Memory B cell (primary cell): ENCODE measurements around the gene ATP9B.
A peak's percentile ranks its signal among the peaks of the same experiment; 100 is the strongest.

Source experiments
- ATAC-seq: fragments of 150-1000 bp; cut with Tn5 transposase; 2 replicates; pipeline ENCODE4 v1.10.0; 2021; ENCODE audit warnings: low read depth, mild to moderate bottlenecking, moderate library complexity
- DNase-seq, 2 donors: peaks; one replicate each; pipeline ENCODE4 v3.0.0; 2022; ENCODE audit warnings: low spot score in 2 of 2
- H3K27ac Mint-ChIP-seq: one replicate; pipeline ENCODE4 v1.8.0; 2022; ENCODE audit warnings: mild to moderate bottlenecking, moderate library complexity, mixed read lengths
- H3K27me3 Mint-ChIP-seq: one replicate; pipeline ENCODE4 v1.8.0; 2022; ENCODE audit warnings: mixed read lengths
- H3K36me3 Mint-ChIP-seq: one replicate; pipeline ENCODE4 v1.8.0; 2022; ENCODE audit warnings: mild to moderate bottlenecking, mixed read lengths
- H3K4me1 Mint-ChIP-seq: one replicate; pipeline ENCODE4 v1.8.0; 2022; ENCODE audit warnings: mixed read lengths
- H3K4me3 Mint-ChIP-seq: one replicate; pipeline ENCODE4 v1.8.0; 2022; ENCODE audit warnings: mild to moderate bottlenecking, moderate library complexity, mixed read lengths
- H3K9me3 Mint-ChIP-seq: one replicate; pipeline ENCODE4 v1.8.0; 2022; ENCODE audit warnings: mixed read lengths

ATP9B gene

DNA sequence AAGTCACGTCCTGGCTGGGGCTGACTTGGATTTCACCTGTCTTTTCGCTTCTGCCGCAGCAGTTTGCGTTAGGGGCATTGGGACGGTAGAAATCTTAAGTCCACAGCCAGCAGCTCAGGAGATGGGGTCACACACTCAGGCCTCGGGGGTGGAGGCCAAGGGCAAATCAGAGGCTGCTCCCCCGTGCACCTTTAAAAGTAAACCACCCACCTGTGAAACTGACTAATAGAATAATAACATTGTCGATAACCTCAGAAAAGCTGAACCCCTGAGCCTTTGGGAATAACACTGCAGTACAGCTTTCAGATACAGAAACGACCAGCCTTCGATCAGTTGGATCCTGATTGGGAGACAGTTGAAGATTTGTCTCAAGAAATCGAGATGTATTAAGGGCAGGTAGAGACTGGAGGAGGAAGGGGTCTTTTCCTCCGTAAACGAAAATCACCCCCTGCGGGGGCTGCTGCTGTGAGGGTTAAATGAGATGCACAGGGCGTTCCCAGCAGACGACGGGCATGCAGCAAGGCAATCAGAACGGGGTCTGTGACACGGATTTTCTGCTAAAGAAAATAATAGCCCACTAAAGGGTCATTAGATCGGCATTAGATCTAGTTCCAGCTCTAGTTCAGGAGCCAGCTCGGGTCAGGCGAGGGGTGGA, 310.2 kb downstream of the ATP9B start:
- DNase-seq (no peak), ATAC-seq (no peak)
- Mint-ChIP-seq H3K4me1 (peaks cover 16% of the 10 kb centered on the region), H3K9me3 (no peaks in the 10 kb centered on the region), H3K4me3 (no peak overlapping the region), H3K36me3 (peaks cover 8% of the 10 kb centered on the region), H3K27ac (peak overlapping the region; percentile 71), H3K27me3 (no peaks in the 10 kb centered on the region)

GRCh38 chr18:79379931-79380815, 311.0 kb downstream of the ATP9B start:
- DNase-seq (no peak), ATAC-seq (no peak)
- no peaks in the 10 kb centered on the region for H3K9me3 Mint-ChIP-seq
- H3K27ac Mint-ChIP-seq = no peak overlapping the region
- peaks cover 11% of the 10 kb centered on the region for H3K4me1 Mint-ChIP-seq
- no peaks in the 10 kb centered on the region for H3K27me3 Mint-ChIP-seq
- H3K4me3 Mint-ChIP-seq = no peak overlapping the region
- peaks cover 8% of the 10 kb centered on the region for H3K36me3 Mint-ChIP-seq

GRCh38 chr18:79380816-79381806, 311.9 kb downstream of the ATP9B start:
- peaks cover 12% of the 10 kb centered on the region for H3K4me1 Mint-ChIP-seq
- DNase-seq (peak in 1 of 2 donors; percentile 80), ATAC-seq (peak; percentile 37)
- peaks cover 8% of the 10 kb centered on the region for H3K36me3 Mint-ChIP-seq
- H3K9me3 Mint-ChIP-seq = no peaks in the 10 kb centered on the region
- no peak overlapping the region for H3K27ac Mint-ChIP-seq
- no peak overlapping the region for H3K4me3 Mint-ChIP-seq
- H3K27me3 Mint-ChIP-seq = no peaks in the 10 kb centered on the region

DNA sequence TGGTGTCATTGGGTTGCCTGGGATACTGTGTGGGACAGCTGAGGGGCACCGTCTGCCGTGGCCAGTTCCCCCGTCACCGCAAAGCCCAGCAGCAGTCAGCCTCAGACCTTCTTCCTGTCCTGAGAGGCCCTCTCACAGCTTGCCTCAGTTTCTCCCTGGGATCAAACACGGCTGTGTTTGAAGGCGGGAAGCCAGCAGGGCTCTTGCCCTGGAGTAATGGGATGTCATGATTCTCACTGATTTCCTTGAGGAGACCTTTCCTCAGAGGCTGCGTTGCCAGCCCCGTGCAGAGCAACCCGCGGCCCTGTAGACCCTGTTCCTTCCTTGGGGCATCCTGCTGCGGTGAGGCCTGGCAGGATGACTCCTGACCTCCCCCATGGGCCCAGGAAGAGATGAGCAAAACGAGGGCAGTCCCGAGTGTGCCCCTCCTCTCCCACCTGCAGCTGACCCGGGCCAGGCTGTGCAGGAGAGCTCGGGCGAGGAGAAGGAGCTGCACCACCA, 312.7 kb downstream of the ATP9B start:
- Mint-ChIP-seq H3K27me3 (no peaks in the 10 kb centered on the region), H3K4me3 (no peak overlapping the region), H3K4me1 (peaks cover 15% of the 10 kb centered on the region), H3K27ac (no peak overlapping the region), H3K9me3 (no peaks in the 10 kb centered on the region), H3K36me3 (peaks cover 7% of the 10 kb centered on the region)
- ATAC-seq (no peak), DNase-seq (no peak)

DNA sequence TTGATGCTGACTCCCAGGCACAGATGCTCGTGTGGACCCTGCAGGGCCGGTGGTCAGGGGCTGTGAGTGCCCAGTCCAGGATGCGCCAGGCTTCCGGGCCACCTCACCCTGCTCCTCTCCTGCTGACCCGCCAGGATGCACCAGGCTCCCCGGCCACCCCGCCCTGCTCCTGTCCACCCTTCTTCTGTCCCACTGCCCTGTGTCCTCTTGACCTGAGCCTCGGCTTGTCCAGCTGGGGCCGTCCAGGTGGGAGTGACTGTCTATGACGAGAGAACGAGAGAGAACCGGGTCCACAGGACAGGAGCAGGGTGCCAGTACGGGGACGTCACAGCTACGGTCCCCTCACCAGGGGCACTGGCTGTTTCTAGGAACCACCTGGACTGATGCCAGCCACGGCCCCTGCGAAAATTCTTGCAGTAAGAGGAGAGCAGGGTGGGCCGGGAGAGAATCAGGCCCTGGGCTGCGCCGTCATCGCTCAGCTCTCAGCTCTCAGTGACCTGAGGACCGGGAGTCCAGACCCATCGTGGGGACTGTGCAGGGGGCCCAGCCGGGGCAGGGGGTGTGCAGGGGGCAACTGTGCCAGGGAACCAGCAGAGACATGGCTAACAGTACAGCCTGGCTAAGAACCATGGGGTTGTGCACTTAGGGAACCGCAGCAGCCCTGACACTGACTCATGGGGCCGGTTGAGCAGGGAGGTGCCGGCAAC, 313.6 kb downstream of the ATP9B start:
- Mint-ChIP-seq H3K9me3 (no peaks in the 10 kb centered on the region), H3K27me3 (no peaks in the 10 kb centered on the region), H3K36me3 (peaks cover 8% of the 10 kb centered on the region), H3K4me3 (no peak overlapping the region), H3K27ac (no peak overlapping the region), H3K4me1 (peaks cover 18% of the 10 kb centered on the region)
- ATAC-seq (no peak), DNase-seq (no peak)

GRCh38 chr18:79383388-79384056, 314.3 kb downstream of the ATP9B start:
- Mint-ChIP-seq H3K9me3 (no peaks in the 10 kb centered on the region), H3K27ac (no peak overlapping the region), H3K36me3 (peaks cover 5% of the 10 kb centered on the region), H3K4me3 (no peak overlapping the region), H3K4me1 (peaks cover 20% of the 10 kb centered on the region), H3K27me3 (peaks cover under 1% of the 10 kb centered on the region)
- ATAC-seq (no peak), DNase-seq (no peak)

GRCh38 chr18:79384151-79384807, 315.1 kb downstream of the ATP9B start:
- peaks cover 17% of the 10 kb centered on the region for H3K4me1 Mint-ChIP-seq
- H3K36me3 Mint-ChIP-seq = peaks cover 2% of the 10 kb centered on the region
- H3K9me3 Mint-ChIP-seq = no peaks in the 10 kb centered on the region
- no peak for ATAC-seq
- DNase-seq = no peak
- H3K4me3 Mint-ChIP-seq = no peak overlapping the region
- no peak overlapping the region for H3K27ac Mint-ChIP-seq
- peaks cover 1% of the 10 kb centered on the region for H3K27me3 Mint-ChIP-seq

GRCh38 chr18:79384834-79385233, 315.6 kb downstream of the ATP9B start:
- no peak overlapping the region for H3K4me3 Mint-ChIP-seq
- H3K27ac Mint-ChIP-seq = no peak overlapping the region
- DNase-seq (no peak), ATAC-seq (no peak)
- H3K4me1 Mint-ChIP-seq = peaks cover 17% of the 10 kb centered on the region
- peaks cover 2% of the 10 kb centered on the region for H3K36me3 Mint-ChIP-seq
- H3K9me3 Mint-ChIP-seq = no peaks in the 10 kb centered on the region
- peaks cover 1% of the 10 kb centered on the region for H3K27me3 Mint-ChIP-seq

DNA sequence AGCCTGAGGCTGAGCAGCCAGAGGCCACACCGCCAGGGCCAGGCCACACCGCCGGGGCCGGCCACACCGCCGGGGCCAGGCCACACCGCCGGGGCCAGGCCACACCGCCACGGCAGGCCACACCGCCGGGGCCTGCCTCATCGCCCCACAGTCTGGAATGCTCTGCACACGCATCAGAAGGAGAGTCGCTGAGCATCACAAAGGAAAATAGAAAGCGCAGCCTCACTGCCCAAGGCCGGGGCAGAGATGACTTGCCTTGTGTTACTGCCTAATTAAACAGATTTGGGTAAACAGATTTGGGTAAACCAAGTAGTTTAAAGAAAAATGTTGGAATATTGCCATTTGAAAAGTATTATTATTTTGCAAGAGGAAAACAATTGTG, 316.1 kb downstream of the ATP9B start:
- H3K27me3 Mint-ChIP-seq = peaks cover 1% of the 10 kb centered on the region
- H3K4me1 Mint-ChIP-seq = peaks cover 17% of the 10 kb centered on the region
- ATAC-seq = no peak
- no peaks in the 10 kb centered on the region for H3K9me3 Mint-ChIP-seq
- peaks cover 2% of the 10 kb centered on the region for H3K36me3 Mint-ChIP-seq
- H3K27ac Mint-ChIP-seq = no peak overlapping the region
- no peak for DNase-seq
- H3K4me3 Mint-ChIP-seq = no peak overlapping the region

DNA sequence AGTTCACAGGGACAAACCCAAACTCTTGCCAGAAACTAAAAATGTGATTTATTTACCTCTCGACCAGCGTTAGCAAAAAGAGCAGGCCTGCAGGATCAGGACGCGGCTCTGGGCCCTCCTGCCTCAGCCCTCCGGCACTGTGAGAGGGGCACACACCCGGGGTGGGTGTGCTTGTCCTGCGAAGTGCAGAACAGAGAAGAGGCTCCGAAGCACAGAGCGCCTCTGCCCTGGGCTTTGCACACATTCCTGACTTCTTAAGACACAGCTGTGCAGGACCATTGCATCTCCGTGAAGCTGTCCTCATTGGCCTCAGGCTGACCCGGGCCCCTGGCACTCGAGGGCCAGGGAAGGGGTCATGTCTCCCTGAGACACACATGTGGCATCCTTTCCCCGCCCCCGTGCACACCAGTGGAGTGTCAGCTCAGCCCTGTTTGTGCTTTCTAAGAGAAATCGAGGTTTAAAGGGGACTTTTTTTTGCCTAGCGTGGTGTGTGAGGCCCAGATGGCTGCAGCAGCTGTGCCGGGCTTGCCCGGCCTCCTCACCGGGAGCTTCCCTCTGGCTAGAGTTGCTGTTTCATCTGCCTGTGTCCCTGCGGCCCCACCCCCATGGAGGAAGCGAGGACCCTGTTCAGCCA, 316.6 kb downstream of the ATP9B start:
- Mint-ChIP-seq H3K36me3 (peaks cover 2% of the 10 kb centered on the region), H3K9me3 (no peaks in the 10 kb centered on the region), H3K4me3 (no peak overlapping the region), H3K27me3 (peaks cover 1% of the 10 kb centered on the region), H3K4me1 (peaks cover 17% of the 10 kb centered on the region), H3K27ac (no peak overlapping the region)
- ATAC-seq = no peak
- no peak for DNase-seq

DNA sequence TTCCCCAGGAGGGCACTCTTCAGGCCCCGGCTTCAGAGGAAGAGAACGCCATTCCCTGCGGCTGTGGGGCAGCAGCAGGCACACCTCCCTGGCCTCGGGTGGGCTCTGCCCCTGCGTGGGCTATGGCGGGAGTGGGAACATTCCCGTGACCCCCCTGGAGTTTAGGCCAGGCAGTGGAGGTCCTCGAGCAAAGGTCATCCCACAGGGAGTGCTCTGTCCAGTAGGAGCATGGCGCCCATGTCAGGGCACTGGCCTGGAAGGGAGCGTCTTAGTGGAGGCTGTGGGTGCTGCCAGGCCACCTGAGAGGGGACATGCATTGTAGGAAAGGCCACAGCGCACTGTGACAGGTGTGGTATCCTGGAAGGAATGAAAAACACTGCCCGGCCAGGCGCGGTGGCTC, 317.4 kb downstream of the ATP9B start:
- ATAC-seq (no peak), DNase-seq (no peak)
- peaks cover 2% of the 10 kb centered on the region for H3K36me3 Mint-ChIP-seq
- H3K27me3 Mint-ChIP-seq = peaks cover 1% of the 10 kb centered on the region
- H3K27ac Mint-ChIP-seq = no peak overlapping the region
- H3K4me1 Mint-ChIP-seq = peaks cover 15% of the 10 kb centered on the region
- no peak overlapping the region for H3K4me3 Mint-ChIP-seq
- no peaks in the 10 kb centered on the region for H3K9me3 Mint-ChIP-seq

GRCh38 chr18:79387214-79387613, 318.0 kb downstream of the ATP9B start:
- Mint-ChIP-seq H3K9me3 (no peaks in the 10 kb centered on the region), H3K36me3 (peaks cover 2% of the 10 kb centered on the region), H3K4me3 (no peak overlapping the region), H3K4me1 (peaks cover 17% of the 10 kb centered on the region), H3K27me3 (peaks cover 1% of the 10 kb centered on the region), H3K27ac (no peak overlapping the region)
- no peak for DNase-seq
- no peak for ATAC-seq
